Naive thymus-derived CD8-positive, alpha-beta T cell (primary cell): ENCODE data around the gene PPP1R10. TPM values are rescaled to one million over a fixed set of nuclear protein-coding genes. Genes with fewer than 3 reads are reported as not detected.

ENCODE experiments used
- ATAC-seq, 2 donors: fragments of 150-1000 bp; cut with Tn5 transposase in 1 of 2; sonication (Bioruptor Pico), chemical (Tn5 transposase) in 1 of 2; 1 replicate in 1 of 2; 2 replicates in 1 of 2; pipeline ENCODE4 v1.10.0; 2021; ENCODE audit warnings: mild to moderate bottlenecking in 2 of 2, moderate library complexity in 2 of 2
- POLR2A ChIA-PET: fragments of 350-600 bp; sonication (Branson Sonifier 250); formaldehyde crosslinking; loops from one replicate; lab custom pipeline; 2021; ENCODE audit warnings: antibody characterized with exemption; lab: Charles Lee
- DNase-seq, 10 donors: peaks; one replicate each; pipeline versions ENCODE4 v3.0.0 to v3.0.0-alpha.2; 2020 to 2022
- H3K27ac Mint-ChIP-seq, 10 donors: one replicate each; pipeline ENCODE4 v1.8.0; 2020 to 2022; ENCODE audit warnings: mild to moderate bottlenecking in 10 of 10, mixed read lengths in 10 of 10, moderate library complexity in 4 of 10, inconsistent platforms in 1 of 10
- H3K27me3 Mint-ChIP-seq, 5 donors: one replicate each; pipeline ENCODE4 v1.8.0; 2021 to 2022; ENCODE audit warnings: mixed read lengths in 5 of 5
- H3K36me3 Mint-ChIP-seq, 3 donors: one replicate each; pipeline ENCODE4 v1.8.0; 2020 to 2022; ENCODE audit warnings: mixed read lengths in 3 of 3, mild to moderate bottlenecking in 2 of 3, inconsistent platforms in 1 of 3
- H3K4me1 Mint-ChIP-seq, 4 donors: one replicate each; pipeline ENCODE4 v1.8.0; 2021 to 2022; ENCODE audit warnings: mixed read lengths in 4 of 4
- H3K4me3 Mint-ChIP-seq, 10 donors: one replicate each; pipeline ENCODE4 v1.8.0; 2020 to 2022; ENCODE audit warnings: mild to moderate bottlenecking in 10 of 10, mixed read lengths in 10 of 10, moderate library complexity in 6 of 10, inconsistent platforms in 1 of 10
- H3K9me3 Mint-ChIP-seq, 9 donors: one replicate each; pipeline ENCODE4 v1.8.0; 2020 to 2022; ENCODE audit warnings: mixed read lengths in 9 of 9, mild to moderate bottlenecking in 3 of 9, inconsistent platforms in 1 of 9, moderate library complexity in 1 of 9
- polyA plus RNA-seq, 3 donors: library from polyadenylated mRNA; unstranded; fragments of 300-500 nt; fragmentation: Illumina TruSeq; gene quantifications; one replicate each; pipeline ENCODE4 v1.2.3, GENCODE V29; 2021
- total RNA-seq, 8 experiments: library from RNA in 2 of 8; stranded (reverse) in 2 of 8; gene quantifications; one replicate each; pipeline ENCODE4 v1.2.3 and lab custom pipeline; 2021 to 2026

Gene PPP1R10
- total and polyA plus RNA-seq, 5 experiments from 2014 or later = 16.9 to 193 (median 20.2) TPM

- DNase-seq (peak in 9 of 10 donors; percentile 88 to 96 (median 93)), ATAC-seq (peak; percentile 79 to 80)
- Mint-ChIP-seq H3K4me3 (peak within 1 kb of the TSS; percentile 80 to 93 (median 87)), H3K4me1 (peaks cover 25 to 48% (median 33%) of the 10 kb centered on the region in 4 donors), H3K27ac (peak within 1 kb of the TSS; percentile 71 to 96 (median 93)), H3K9me3 (no peaks in the 10 kb centered on the region), H3K27me3 (no peaks in the 10 kb centered on the region), H3K36me3 (peaks cover 0 to 32% (median 4%) of the 10 kb centered on the region in 3 donors)
- POLR2A ChIA-PET = interaction anchor here (0.6 to 1.8 kb wide), 10 partner anchors 13 to 185 kb away, joined by 3 to 13 read pairs (median 4); partner anchors contain the start of genes DHX16, MRPS18B and PPP1R10
Measured at GRCh38 chr6:30646450-30647241, 29.6 kb upstream of the PPP1R10 start, which contains the start of gene C6orf136. TSS of gene C6orf136 (plus strand) at chr6:30647133. CDS start at chr6:30647232, 99 bp downstream.

GRCh38 chr6:30645989-30646388 is 28.9 kb upstream of the PPP1R10 start:
- Mint-ChIP-seq H3K4me3 (peak overlapping the region in 9 of 10 donors; percentile 80 to 93 (median 87)), H3K27ac (peak overlapping the region in 8 of 10 donors; percentile 61 to 96 (median 91)), H3K9me3 (no peaks in the 10 kb centered on the region), H3K27me3 (no peaks in the 10 kb centered on the region), H3K4me1 (peaks cover 30 to 54% (median 38%) of the 10 kb centered on the region in 4 donors), H3K36me3 (peaks cover 0 to 26% (median 2%) of the 10 kb centered on the region in 3 donors)
- DNase-seq = no peak
- POLR2A ChIA-PET = interaction anchor here (0.7 to 1.8 kb wide), 7 partner anchors 13 to 104 kb away, joined by 3 to 13 read pairs (median 6); partner anchors contain the start of genes DHX16, MRPS18B and PPP1R10
- ATAC-seq = no peak

- DNase-seq = no peak
- peaks cover 0 to 19% (median 0%) of the 10 kb centered on the region in 3 donors for H3K36me3 Mint-ChIP-seq
- no peak overlapping the region for H3K4me3 Mint-ChIP-seq
- POLR2A ChIA-PET = interaction anchor here (0.7 to 1.0 kb wide), 2 partner anchors 27 to 38 kb away, joined by 3 read pairs; partner anchors contain the start of gene PPP1R10
- peak overlapping the region in 9 of 10 donors; percentile 5 to 80 (median 38) for H3K27ac Mint-ChIP-seq
- H3K9me3 Mint-ChIP-seq = no peaks in the 10 kb centered on the region
- peaks cover 36 to 64% (median 46%) of the 10 kb centered on the region in 4 donors for H3K4me1 Mint-ChIP-seq
- no peaks in the 10 kb centered on the region for H3K27me3 Mint-ChIP-seq
- no peak for ATAC-seq
Measured at GRCh38 chr6:30644769-30645168, 27.7 kb upstream of the PPP1R10 start.

GRCh38 chr6:30643656-30644055 is 26.6 kb upstream of the PPP1R10 start:
- peaks cover 36 to 55% (median 46%) of the 10 kb centered on the region in 4 donors for H3K4me1 Mint-ChIP-seq
- ATAC-seq (no peak), DNase-seq (no peak)
- no peaks in the 10 kb centered on the region for H3K9me3 Mint-ChIP-seq
- peak overlapping the region in 5 of 10 donors; percentile 9 to 70 (median 55) for H3K27ac Mint-ChIP-seq
- no peaks in the 10 kb centered on the region for H3K27me3 Mint-ChIP-seq
- no peak overlapping the region for H3K4me3 Mint-ChIP-seq
- POLR2A ChIA-PET = interaction anchor here (0.6 to 1.3 kb wide), 3 partner anchors 99 to 164 kb away, joined by 3 to 4 read pairs (median 3); no protein-coding TSS in a partner anchor
- H3K36me3 Mint-ChIP-seq = peaks cover 0 to 19% (median 0%) of the 10 kb centered on the region in 3 donors

GRCh38 chr6:30641048-30641447 is 24.0 kb upstream of the PPP1R10 start:
- Mint-ChIP-seq H3K4me1 (peaks cover 28 to 40% (median 33%) of the 10 kb centered on the region in 4 donors), H3K9me3 (no peaks in the 10 kb centered on the region), H3K27ac (peak overlapping the region; percentile 83 to 96 (median 92)), H3K36me3 (peaks cover 0 to 25% (median 0%) of the 10 kb centered on the region in 3 donors), H3K27me3 (no peaks in the 10 kb centered on the region), H3K4me3 (peak overlapping the region in 7 of 10 donors; percentile 21 to 80 (median 46))
- DNase-seq (peak in 5 of 10 donors; percentile 18 to 43 (median 28)), ATAC-seq (peak; percentile 85 to 95)
- POLR2A ChIA-PET = interaction anchor here (0.5 to 1.9 kb wide), 10 partner anchors 8 to 89 kb away, joined by 3 to 15 read pairs (median 4); partner anchors contain the start of genes ATAT1, DHX16, MRPS18B and PPP1R10

GRCh38 chr6:30640481-30640880 is 23.4 kb upstream of the PPP1R10 start:
- Mint-ChIP-seq H3K9me3 (no peaks in the 10 kb centered on the region), H3K36me3 (peaks cover 0 to 23% (median 4%) of the 10 kb centered on the region in 3 donors), H3K4me1 (peaks cover 22 to 35% (median 30%) of the 10 kb centered on the region in 4 donors), H3K27ac (peak overlapping the region in 9 of 10 donors; percentile 83 to 96 (median 92)), H3K4me3 (peak overlapping the region in 1 of 10 donors; percentile 54), H3K27me3 (no peaks in the 10 kb centered on the region)
- DNase-seq (peak in 2 of 10 donors; percentile 26 to 34), ATAC-seq (peak; percentile 68 to 80)
- POLR2A ChIA-PET = interaction anchor here (0.5 to 1.9 kb wide), 8 partner anchors 8 to 90 kb away, joined by 3 to 15 read pairs (median 5); partner anchors contain the start of genes ATAT1, DHX16, MRPS18B and PPP1R10

- Mint-ChIP-seq H3K4me3 (no peak overlapping the region), H3K4me1 (peaks cover 7 to 9% (median 8%) of the 10 kb centered on the region in 4 donors), H3K27ac (peak overlapping the region in 1 of 10 donors; percentile 47), H3K36me3 (peaks cover 0 to 28% (median 8%) of the 10 kb centered on the region in 3 donors), H3K9me3 (no peaks in the 10 kb centered on the region), H3K27me3 (no peaks in the 10 kb centered on the region)
- ATAC-seq (no peak), DNase-seq (no peak)
- POLR2A ChIA-PET = interaction anchor here (0.7 kb wide), 1 partner anchor 9 kb away, joined by 3 read pairs; no protein-coding TSS in a partner anchor
Measured at GRCh38 chr6:30635834-30636233, 18.8 kb upstream of the PPP1R10 start.

GRCh38 chr6:30626484-30627366 is 9.7 kb upstream of the PPP1R10 start, which contains the start of gene ATAT1:
TSS of gene ATAT1 (plus strand) at chr6:30626874.
- H3K4me1 Mint-ChIP-seq = peaks cover 13 to 32% (median 25%) of the 10 kb centered on the region in 4 donors
- DNase-seq (peak; percentile 84 to 94 (median 88)), ATAC-seq (peak; percentile 99 to 100)
- no peaks in the 10 kb centered on the region for H3K9me3 Mint-ChIP-seq
- peak within 1 kb of the TSS; percentile 89 to 94 (median 92) for H3K4me3 Mint-ChIP-seq
- H3K27ac Mint-ChIP-seq = peak within 1 kb of the TSS; percentile 49 to 98 (median 97)
- peaks cover 0 to 83% (median 12%) of the 10 kb centered on the region in 3 donors for H3K36me3 Mint-ChIP-seq
- POLR2A ChIA-PET = interaction anchor here (0.6 to 3.2 kb wide), 9 partner anchors 9 to 145 kb away, joined by 3 to 36 read pairs (median 3); partner anchors contain the start of genes MRPS18B and PPP1R10
- H3K27me3 Mint-ChIP-seq = no peaks in the 10 kb centered on the region

- H3K36me3 Mint-ChIP-seq = peaks cover 0 to 86% (median 16%) of the 10 kb centered on the region in 3 donors
- peaks cover 13 to 38% (median 25%) of the 10 kb centered on the region in 4 donors for H3K4me1 Mint-ChIP-seq
- H3K4me3 Mint-ChIP-seq = peak overlapping the region in 2 of 10 donors; percentile 89 to 93
- H3K27ac Mint-ChIP-seq = peak overlapping the region in 7 of 10 donors; percentile 74 to 98 (median 96)
- no peak for DNase-seq
- H3K9me3 Mint-ChIP-seq = no peaks in the 10 kb centered on the region
- H3K27me3 Mint-ChIP-seq = no peaks in the 10 kb centered on the region
- POLR2A ChIA-PET = interaction anchor here (0.6 to 3.2 kb wide), 8 partner anchors 8 to 1516 kb away, joined by 3 to 36 read pairs (median 4); partner anchors contain the start of genes C6orf136, MRPS18B and PPP1R10
- ATAC-seq = no peak
Measured at GRCh38 chr6:30625511-30625910, 8.5 kb upstream of the PPP1R10 start.

GRCh38 chr6:30619561-30619960 is 2.5 kb upstream of the PPP1R10 start:
- DNase-seq = no peak
- Mint-ChIP-seq H3K27ac (peak overlapping the region; percentile 24 to 100 (median 100)), H3K36me3 (peaks cover 23 to 75% (median 26%) of the 10 kb centered on the region in 3 donors), H3K4me3 (peak overlapping the region in 8 of 10 donors; percentile 4 to 100 (median 98)), H3K9me3 (peaks cover 0 to 3% (median 0%) of the 10 kb centered on the region in 9 donors), H3K27me3 (peaks cover 0 to 8% (median 0%) of the 10 kb centered on the region in 5 donors), H3K4me1 (peaks cover 9 to 36% (median 27%) of the 10 kb centered on the region in 4 donors)
- ATAC-seq = no peak
- POLR2A ChIA-PET = no interaction called here
